GM21367 (cell line): ENCODE measurements around the gene PCDHGB3.
"Not testable (repeated sequence)": the region's sequence is repeated elsewhere in the genome, so short reads cannot be mapped to it uniquely, and the experiment has no call there.

Experiments
- ATAC-seq: cut with Tn5 transposase; IDR thresholded peaks from one replicate; pipeline ENCODE4 v1.9.1; 2021; ENCODE audit not compliant: unreplicated experiment

Gene PCDHGB3

DNA sequence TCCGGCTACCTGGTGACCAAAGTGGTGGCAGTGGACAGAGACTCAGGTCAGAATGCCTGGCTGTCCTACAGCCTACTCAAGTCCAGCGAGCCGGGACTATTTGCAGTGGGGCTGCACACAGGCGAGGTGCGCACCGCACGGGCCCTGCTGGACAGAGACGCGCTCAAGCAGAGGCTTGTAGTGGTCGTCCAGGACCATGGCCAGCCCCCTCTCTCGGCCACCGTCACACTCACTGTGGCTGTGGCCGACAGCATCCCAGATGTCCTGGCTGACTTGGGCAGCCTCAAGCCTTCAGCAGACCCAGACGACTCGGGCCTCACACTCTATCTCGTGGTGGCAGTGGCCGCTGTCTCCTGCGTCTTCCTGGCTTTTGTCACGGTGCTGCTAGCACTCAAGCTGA is 13.1 kb upstream of the PCDHGB3 start:
- no peak for ATAC-seq

DNA sequence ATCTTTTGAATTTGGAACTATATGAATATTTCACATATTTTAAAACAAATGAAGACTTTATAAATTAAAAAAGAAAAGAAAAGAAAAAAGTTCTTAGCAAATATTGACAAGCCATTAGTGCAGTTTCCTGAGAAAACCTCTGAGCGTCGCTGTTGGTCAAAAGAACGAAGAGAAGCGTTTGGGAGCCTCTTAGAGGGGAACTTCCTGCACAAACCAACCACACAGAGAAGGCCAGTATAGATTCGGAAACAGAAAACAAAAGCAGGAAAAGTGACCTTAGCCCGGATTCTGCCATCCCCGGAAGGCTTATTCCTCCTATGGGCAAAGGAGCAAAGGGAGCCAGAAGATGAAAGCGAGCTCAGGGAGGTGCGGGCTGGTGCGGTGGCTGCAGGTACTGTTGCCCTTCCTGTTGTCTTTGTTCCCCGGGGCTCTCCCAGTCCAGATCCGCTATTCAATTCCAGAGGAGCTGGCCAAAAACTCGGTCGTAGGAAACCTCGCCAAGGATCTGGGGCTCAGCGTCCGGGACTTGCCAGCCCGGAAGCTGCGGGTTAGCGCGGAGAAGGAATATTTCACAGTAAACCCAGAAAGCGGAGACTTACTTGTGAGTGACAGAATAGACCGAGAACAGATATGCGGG is 10.1 kb upstream of the PCDHGB3 start, which contains the start of gene PCDHGB2:
PCDHGB2 (plus strand) TSS at position 205 of the 637 bp plus-strand sequence; CDS start at position 347, 142 bp downstream.
- no peak for ATAC-seq

DNA sequence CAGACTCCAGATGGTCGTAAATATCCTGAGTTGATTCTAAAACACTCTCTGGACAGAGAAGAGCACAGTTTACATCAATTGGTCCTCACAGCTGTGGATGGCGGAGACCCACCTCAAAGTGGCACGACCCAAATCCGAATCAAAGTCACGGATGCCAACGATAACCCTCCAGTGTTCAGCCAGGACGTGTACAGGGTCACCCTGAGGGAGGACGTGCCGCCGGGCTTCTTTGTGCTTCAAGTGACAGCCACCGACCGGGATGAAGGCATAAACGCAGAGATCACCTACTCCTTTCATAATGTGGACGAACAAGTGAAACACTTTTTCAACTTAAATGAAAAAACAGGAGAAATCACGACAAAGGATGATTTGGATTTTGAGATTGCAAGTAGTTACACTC is 9.4 kb upstream of the PCDHGB3 start:
- ATAC-seq, result no peak

DNA sequence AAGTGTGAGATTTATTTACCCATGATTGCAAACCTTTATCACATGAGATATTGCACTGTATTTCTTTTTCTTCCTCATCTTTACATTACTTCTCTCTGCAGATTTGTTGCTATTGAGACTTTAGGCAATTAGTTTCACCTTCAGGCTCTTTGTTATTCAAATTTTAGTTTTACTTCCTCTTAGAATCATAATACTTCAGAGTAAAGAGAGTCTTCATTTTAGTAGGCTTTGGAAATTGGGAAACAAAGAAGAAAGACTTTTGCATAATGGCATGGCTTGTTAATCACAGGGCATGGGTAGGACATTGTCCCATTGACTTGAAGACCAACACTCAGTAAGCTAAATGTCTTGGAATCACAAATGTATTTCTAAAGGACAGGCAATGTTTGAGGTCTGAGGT is 7.3 kb upstream of the PCDHGB3 start:
- no peak for ATAC-seq

DNA sequence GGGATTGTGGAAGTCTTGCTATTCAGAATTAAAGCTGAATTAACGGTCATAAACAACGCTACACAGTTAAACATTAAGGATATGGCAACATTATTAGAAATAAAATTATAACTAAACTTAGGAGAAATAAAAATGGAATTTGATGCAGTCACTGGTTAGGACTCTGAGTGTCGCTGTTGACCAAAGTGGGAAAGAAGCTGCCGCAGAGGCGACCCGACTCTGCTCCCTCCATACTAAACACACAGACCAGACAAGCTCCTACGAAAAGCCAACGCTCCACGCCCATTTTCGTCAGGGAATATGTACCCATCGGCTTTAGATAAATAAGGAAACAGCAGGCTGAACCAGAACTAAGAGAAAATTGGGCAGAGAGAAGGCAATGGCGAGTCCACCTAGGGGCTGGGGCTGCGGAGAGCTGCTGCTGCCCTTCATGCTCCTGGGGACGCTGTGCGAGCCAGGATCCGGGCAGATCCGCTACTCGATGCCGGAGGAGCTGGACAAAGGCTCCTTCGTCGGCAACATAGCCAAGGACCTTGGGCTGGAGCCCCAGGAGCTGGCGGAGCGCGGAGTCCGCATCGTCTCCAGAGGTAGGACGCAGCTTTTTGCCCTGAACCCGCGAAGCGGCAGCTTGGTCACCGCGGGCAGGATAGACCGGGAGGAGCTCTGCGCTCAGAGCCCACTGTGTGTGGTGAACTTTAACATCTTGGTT is 5.9 kb upstream of the PCDHGB3 start, which contains the start of gene PCDHGA5:
PCDHGA5 (plus strand) TSS at position 211 of the 709 bp plus-strand sequence; CDS start at position 380, 169 bp downstream.
- no peak for ATAC-seq

DNA sequence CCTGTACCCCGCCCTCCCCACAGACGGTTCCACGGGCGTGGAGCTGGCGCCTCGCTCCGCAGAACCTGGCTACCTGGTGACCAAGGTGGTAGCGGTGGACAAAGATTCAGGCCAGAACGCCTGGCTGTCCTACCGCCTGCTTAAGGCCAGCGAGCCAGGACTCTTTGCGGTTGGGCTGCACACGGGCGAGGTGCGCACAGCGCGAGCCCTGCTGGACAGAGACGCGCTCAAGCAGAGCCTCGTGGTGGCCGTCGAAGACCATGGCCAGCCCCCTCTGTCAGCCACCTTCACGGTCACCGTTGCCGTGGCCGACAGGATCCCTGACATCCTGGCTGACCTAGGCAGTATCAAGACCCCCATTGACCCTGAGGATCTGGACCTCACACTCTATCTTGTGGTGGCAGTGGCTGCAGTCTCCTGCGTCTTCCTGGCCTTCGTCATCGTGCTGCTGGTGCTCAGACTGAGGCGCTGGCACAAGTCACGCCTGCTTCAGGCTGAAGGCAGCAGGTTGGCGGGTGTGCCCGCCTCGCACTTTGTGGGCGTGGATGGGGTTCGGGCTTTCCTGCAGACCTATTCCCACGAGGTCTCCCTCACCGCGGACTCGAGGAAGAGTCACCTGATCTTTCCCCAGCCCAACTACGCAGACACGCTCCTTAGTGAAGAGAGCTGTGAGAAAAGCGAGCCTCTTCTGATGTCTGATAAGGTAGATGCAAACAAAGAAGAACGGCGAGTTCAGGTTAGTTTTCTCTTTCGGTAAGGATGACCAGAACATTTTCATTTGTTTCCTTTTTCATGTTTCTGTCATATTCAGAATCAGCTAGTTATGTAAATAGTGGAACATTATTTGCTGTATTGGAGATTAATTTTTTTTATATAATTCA is 3.8 kb upstream of the PCDHGB3 start:
- no peak for ATAC-seq

DNA sequence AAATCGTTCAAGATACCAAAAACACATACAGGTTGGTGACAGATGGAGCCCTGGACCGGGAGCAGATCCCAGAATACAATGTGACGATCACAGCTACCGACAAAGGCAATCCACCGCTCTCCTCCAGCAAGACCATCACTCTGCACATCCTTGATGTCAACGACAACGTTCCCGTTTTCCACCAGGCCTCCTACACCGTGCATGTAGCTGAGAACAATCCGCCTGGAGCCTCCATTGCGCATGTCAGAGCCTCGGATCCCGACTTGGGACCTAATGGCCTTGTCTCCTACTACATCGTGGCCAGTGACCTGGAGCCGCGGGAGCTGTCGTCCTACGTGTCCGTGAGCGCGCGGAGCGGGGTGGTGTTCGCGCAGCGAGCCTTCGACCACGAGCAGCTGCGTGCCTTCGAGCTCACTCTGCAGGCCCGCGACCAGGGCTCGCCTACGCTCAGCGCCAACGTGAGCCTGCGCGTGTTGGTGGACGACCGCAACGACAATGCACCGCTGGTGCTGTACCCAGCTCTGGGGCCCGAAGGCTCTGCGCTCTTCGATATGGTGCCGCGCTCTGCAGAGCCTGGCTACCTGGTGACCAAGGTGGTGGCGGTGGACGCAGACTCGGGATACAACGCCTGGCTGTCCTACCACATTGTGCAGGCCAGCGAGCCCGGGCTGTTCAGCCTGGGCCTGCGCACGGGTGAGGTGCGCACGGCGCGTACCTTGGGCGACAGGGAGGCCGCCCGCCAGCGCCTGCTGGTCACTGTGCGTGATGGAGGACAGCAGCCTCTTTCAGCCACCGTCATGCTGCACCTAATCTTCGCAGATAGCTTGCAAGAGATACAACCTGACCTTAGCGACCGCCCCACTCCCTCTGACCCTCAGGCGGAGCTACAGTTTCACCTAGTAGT is 1.8 kb downstream of the PCDHGB3 start:
- ATAC-seq, result no peak

DNA sequence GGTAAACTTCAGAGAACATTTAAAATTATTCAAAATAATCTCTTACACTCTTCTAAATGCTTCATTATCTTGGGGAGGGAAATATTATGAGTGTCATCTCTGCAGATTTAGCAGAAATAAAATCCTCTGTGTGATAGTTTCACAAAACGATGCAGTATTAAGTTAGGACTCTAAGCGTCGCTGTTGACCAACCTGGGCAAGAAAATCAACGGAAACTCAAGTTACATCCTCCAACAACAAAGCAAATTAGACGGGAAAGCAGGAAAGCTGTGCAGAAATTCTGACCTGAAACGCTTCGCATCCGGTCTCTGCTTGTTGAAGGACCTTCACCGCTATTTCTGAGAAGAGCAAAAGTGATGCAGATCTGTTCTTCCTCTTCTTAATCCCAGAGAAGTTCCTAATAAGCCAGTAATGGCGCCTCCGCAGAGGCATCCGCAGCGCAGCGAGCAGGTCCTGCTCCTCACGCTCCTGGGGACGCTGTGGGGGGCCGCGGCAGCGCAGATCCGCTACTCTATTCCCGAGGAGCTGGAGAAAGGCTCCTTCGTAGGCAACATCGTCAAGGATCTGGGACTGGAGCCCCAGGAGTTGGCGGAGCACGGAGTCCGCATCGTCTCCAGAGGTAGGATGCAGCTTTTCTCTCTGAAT is 3.8 kb downstream of the PCDHGB3 start, which contains the start of gene PCDHGA6:
PCDHGA6 (plus strand) TSS at position 219 of the 645 bp plus-strand sequence; CDS start at position 412, 193 bp downstream.
- no peak for ATAC-seq

DNA sequence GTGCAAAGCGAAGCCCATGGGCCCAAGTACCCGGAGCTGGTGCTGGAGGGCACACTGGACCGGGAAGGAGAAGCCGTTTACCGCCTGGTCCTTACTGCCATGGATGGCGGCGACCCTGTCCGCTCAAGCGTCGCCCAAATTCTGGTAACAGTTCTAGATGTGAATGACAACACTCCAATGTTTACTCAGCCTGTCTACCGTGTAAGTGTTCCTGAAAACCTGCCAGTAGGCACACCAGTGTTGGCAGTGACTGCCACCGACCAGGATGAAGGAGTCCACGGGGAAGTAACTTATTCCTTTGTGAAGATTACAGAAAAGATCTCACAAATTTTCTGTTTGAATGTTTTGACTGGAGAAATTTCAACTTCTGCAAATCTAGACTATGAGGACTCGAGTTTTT is 4.6 kb downstream of the PCDHGB3 start:
- ATAC-seq, result no peak

DNA sequence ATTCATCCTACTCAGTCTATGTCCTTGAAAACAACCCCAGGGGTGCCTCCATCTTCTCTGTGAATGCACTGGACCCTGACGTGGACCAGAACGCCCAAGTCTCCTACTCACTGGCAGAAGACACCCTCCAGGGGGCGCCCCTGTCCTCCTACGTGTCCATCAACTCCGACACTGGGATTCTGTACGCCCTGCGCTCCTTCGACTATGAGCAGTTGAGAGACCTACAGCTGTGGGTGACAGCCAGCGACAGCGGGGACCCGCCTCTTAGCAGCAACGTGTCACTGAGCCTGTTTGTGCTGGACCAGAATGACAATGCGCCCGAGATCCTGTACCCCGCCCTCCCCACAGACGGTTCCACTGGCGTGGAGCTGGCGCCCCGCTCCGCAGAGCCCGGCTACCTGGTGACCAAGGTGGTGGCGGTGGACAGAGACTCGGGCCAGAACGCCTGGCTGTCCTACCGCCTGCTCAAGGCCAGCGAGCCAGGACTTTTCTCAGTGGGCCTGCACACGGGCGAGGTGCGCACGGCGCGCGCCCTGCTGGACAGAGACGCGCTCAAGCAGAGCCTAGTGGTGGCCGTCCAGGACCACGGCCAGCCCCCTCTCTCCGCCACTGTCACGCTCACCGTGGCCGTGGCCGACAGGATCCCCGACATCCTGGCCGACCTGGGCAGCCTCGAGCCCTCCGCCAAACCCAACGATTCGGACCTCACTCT is 5.6 kb downstream of the PCDHGB3 start:
- ATAC-seq, result not testable (repeated sequence)

DNA sequence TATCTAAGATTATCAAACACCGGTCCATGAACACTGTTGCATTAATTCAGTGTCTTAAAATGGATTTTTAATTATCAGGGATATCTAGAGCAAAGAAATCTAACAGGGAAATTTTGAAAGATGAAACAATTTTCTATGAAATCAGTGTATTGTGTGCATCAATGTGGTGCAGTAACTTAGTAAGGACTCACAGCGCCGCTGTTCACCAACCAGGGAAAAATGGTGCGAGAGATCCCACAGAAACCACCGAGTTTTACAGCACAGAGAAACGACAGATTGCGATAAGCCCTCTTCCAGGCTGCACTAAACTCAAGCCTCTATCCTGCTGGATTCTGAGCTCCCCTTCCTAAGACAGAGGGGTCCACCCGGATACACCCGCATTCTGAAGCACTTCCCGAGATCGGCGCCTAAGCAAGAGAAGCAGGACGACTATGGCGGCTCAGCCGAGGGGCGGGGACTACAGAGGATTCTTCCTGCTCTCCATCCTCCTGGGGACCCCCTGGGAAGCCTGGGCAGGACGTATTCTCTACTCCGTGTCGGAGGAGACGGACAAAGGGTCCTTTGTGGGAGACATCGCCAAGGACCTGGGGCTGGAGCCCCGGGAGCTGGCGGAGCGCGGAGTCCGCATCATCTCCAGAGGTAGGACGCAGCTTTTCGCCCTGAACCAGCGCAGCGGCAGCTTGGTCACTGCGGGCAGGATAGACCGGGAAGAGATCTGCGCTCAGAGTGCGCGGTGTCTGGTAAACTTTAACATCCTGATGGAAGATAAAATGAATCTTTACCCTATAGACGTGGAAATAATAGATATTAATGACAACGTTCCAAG is 12.6 kb downstream of the PCDHGB3 start, which contains the start of gene PCDHGA7:
PCDHGA7 (plus strand) TSS at position 274 of the 826 bp plus-strand sequence; CDS start at position 432, 158 bp downstream.
- ATAC-seq, result no peak

DNA sequence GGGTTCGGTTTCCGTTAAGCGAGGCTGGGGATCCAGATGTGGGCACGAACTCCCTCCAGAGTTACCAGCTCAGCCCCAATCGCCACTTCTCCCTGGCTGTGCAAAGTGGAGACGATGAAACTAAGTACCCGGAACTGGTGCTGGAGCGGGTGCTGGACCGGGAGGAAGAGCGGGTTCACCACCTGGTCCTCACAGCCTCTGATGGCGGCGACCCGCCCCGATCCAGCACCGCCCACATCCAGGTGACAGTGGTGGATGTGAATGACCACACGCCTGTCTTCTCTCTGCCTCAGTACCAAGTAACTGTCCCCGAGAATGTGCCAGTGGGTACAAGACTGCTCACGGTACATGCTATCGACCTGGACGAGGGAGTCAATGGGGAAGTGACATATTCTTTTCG is 13.3 kb downstream of the PCDHGB3 start:
- ATAC-seq, result no peak

DNA sequence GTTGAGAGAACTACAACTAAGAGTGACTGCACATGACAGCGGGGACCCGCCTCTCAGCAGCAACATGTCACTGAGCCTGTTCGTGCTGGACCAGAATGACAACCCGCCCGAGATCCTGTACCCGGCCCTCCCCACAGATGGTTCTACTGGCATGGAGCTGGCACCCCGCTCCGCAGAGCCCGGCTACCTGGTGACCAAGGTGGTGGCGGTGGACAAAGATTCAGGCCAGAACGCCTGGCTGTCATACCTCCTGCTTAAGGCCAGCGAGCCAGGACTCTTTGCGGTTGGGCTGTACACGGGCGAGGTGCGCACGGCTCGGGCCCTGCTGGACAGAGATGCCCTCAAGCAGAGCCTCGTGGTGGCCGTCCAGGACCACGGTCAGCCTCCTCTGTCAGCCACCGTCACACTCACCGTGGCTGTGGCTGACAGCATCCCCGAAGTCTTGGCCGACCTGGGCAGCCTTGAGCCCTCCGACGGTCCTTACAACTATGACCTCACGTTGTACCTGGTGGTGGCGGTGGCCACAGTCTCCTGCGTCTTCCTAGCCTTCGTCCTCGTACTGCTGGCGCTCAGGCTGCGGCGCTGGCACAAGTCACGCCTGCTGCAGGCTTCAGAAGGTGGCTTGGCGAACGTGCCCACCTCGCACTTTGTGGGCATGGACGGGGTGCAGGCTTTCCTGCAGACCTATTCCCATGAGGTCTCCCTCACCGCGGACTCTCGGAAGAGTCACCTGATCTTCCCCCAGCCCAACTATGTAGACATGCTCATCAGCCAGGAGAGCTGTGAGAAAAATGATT is 14.6 kb downstream of the PCDHGB3 start:
- ATAC-seq, result no peak

DNA sequence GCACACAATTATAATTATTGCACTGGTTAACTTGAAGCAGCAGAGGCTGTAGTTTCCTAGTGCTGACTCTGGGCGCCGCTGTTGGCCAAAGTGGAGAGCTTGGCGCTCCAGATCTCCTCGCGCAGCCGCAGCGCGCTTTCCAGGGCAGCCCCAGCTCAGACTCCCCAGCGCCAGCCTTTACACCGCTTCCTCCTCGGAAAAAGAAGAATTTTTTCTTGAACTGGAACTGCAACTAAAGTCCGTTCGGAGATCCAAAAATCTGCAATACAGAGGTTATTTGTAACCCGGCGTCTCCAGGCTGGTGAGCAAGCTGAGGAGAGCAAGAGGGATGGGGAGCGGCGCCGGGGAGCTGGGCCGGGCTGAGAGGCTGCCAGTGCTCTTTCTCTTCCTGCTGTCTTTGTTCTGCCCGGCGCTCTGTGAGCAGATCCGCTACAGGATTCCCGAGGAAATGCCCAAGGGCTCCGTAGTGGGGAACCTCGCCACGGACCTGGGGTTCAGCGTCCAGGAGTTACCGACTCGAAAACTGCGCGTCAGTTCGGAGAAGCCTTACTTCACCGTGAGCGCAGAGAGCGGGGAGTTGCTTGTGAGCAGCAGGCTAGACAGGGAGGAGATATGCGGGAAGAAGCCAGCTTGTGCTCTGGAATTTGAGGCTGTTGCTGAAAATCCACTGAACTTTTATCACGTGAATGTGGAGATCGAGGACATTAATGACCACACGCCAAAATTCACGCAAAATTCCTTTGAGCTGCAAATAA is 17.7 kb downstream of the PCDHGB3 start, which contains the start of gene PCDHGB4:
PCDHGB4 (plus strand) TSS at position 142 of the 755 bp plus-strand sequence; CDS start at position 329, 187 bp downstream.
- ATAC-seq, result not testable (repeated sequence)

DNA sequence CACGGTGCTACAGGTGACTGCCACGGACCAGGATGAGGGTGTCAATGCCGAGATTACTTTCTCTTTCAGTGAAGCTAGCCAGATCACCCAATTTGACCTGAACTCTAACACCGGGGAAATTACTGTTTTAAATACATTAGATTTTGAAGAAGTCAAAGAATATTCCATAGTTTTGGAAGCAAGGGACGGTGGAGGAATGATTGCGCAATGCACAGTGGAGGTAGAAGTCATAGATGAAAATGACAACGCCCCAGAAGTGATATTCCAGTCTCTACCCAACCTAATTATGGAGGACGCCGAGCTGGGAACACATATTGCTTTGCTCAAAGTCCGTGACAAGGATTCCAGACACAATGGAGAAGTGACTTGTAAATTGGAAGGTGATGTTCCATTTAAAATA is 18.6 kb downstream of the PCDHGB3 start:
- ATAC-seq, result no peak
